ENCODE data around the gene WIPF1. TPM values are rescaled to one million over a fixed set of nuclear protein-coding genes. Genes with fewer than 3 reads are reported as not detected.

WIPF1 gene
- total RNA-seq, 1 donor from 2014 or later: 19.3 TPM

DNA sequence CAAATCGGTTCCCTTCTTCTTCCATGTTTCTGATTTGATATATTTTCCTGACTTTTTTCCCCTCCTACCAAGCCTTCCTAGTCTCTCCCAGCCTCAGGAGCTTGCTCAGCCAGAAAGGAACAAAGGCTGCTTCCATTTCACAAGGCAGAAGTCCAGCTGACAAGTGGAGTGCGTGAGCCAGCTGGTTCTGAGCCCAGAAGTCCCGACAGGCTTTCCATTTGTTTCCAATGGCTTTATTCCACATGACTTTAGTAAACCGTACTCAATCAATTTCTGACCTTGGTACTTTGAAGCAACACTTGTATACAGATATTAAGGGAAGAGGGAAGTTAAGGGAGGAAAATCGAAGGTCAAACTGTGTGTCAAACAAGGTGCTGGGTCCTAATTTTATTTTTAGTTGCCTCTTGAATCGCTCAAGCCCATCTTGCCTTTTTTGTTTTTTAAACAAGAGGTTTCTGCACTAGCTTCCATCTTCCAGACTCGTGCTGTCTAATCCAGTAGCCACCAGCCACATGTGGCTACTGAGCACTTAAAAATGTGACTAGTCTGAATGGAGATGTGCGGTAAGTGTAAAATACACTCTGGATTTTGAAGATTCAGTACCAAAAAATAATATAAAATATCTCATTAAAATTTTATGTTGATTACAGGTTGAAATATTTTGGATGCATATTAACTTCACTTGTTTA is 36.2 kb downstream of the WIPF1 start:
- H3K27ac ChIP-seq (ENCODE audit: low read depth, low read length): no peak overlapping the region
- no peaks in the 10 kb centered on the region for H3K9me3 ChIP-seq (ENCODE audit: insufficient read depth, low read depth, low read length)
- FAIRE-seq (no peak), DNase-seq (ENCODE audit: low read depth) (peak; percentile 81)
- no peaks in the 10 kb centered on the region for H4K20me1 ChIP-seq (ENCODE audit: insufficient read depth, low read length)
- H3K4me1 ChIP-seq (ENCODE audit: insufficient read depth, low read length): no peaks in the 10 kb centered on the region
- H3K79me2 ChIP-seq (ENCODE audit: insufficient read depth, low read length): no peaks in the 10 kb centered on the region
- H3K4me1 Mint-ChIP-seq (ENCODE audit: low read depth, unreplicated experiment): no peaks in the 10 kb centered on the region
- no peak overlapping the region for H3K9ac ChIP-seq (ENCODE audit: low read length)
- no peak overlapping the region for H2AFZ ChIP-seq (ENCODE audit: low read depth, low read length)
- H3K36me3 Mint-ChIP-seq (ENCODE audit: low read depth, unreplicated experiment): no peaks in the 10 kb centered on the region
- H3K4me2 ChIP-seq (ENCODE audit: low read length): no peak overlapping the region
- peak overlapping the region; percentile 54 for H3K27ac Mint-ChIP-seq (ENCODE audit: unreplicated experiment)
- no peaks in the 10 kb centered on the region for H3K36me3 ChIP-seq (ENCODE audit: insufficient read depth, low read length)
- H3K9me3 Mint-ChIP-seq (ENCODE audit: unreplicated experiment): no peaks in the 10 kb centered on the region
- no peaks in the 10 kb centered on the region for H3K27me3 ChIP-seq (ENCODE audit: insufficient read depth, low read length)
- no peak overlapping the region for H3K4me3 Mint-ChIP-seq (ENCODE audit: unreplicated experiment)
- no peak overlapping the region for H3K4me3 ChIP-seq (ENCODE audit: insufficient read depth, low read depth, low read length)
- TF ChIP-seq CTCF (IDR thresholded peaks at IDR 0.05; ENCODE audit: insufficient read depth, low read depth, low read length): no peak
- TF ChIP-seq EZH2 (IDR thresholded peaks at IDR 0.05; ENCODE audit: insufficient read depth, low read length): no peak
- no peaks in the 10 kb centered on the region for H3K27me3 Mint-ChIP-seq (ENCODE audit: low read depth, unreplicated experiment)

GRCh38 chr2:174560737-174561136 is 36.9 kb downstream of the WIPF1 start:
- H3K9me3 Mint-ChIP-seq (ENCODE audit: unreplicated experiment): no peaks in the 10 kb centered on the region
- Histone ChIP-seq H3K4me3 (ENCODE audit: insufficient read depth, low read depth, low read length) (no peak overlapping the region), H3K79me2 (ENCODE audit: insufficient read depth, low read length) (no peaks in the 10 kb centered on the region), H3K36me3 (ENCODE audit: insufficient read depth, low read length) (no peaks in the 10 kb centered on the region), H3K27me3 (ENCODE audit: insufficient read depth, low read length) (no peaks in the 10 kb centered on the region), H3K9me3 (ENCODE audit: insufficient read depth, low read depth, low read length) (no peaks in the 10 kb centered on the region), H3K27ac (ENCODE audit: low read depth, low read length) (no peak overlapping the region), H2AFZ (ENCODE audit: low read depth, low read length) (no peak overlapping the region), H4K20me1 (ENCODE audit: insufficient read depth, low read length) (no peaks in the 10 kb centered on the region), H3K4me1 (ENCODE audit: insufficient read depth, low read length) (no peaks in the 10 kb centered on the region), H3K4me2 (ENCODE audit: low read length) (no peak overlapping the region), H3K9ac (ENCODE audit: low read length) (no peak overlapping the region)
- no peak for FAIRE-seq
- no peaks in the 10 kb centered on the region for H3K27me3 Mint-ChIP-seq (ENCODE audit: low read depth, unreplicated experiment)
- no peak overlapping the region for H3K27ac Mint-ChIP-seq (ENCODE audit: unreplicated experiment)
- TF ChIP-seq EZH2 (IDR thresholded peaks at IDR 0.05; ENCODE audit: insufficient read depth, low read length): no peak
- no peak for TF ChIP-seq CTCF (IDR thresholded peaks at IDR 0.05; ENCODE audit: insufficient read depth, low read depth, low read length)
- no peak for DNase-seq (ENCODE audit: low read depth)
- no peaks in the 10 kb centered on the region for H3K4me1 Mint-ChIP-seq (ENCODE audit: low read depth, unreplicated experiment)
- H3K4me3 Mint-ChIP-seq (ENCODE audit: unreplicated experiment): no peak overlapping the region
- H3K36me3 Mint-ChIP-seq (ENCODE audit: low read depth, unreplicated experiment): no peaks in the 10 kb centered on the region

- Mint-ChIP-seq H3K9me3 (ENCODE audit: unreplicated experiment) (peaks cover 7% of the 10 kb centered on the region), H3K27me3 (ENCODE audit: low read depth, unreplicated experiment) (no peaks in the 10 kb centered on the region), H3K4me1 (ENCODE audit: low read depth, unreplicated experiment) (no peaks in the 10 kb centered on the region), H3K36me3 (ENCODE audit: low read depth, unreplicated experiment) (no peaks in the 10 kb centered on the region), H3K27ac (ENCODE audit: unreplicated experiment) (no peak overlapping the region), H3K4me3 (ENCODE audit: unreplicated experiment) (no peak overlapping the region)
- Histone ChIP-seq H3K9ac (ENCODE audit: low read length) (no peak overlapping the region), H3K27me3 (ENCODE audit: insufficient read depth, low read length) (no peaks in the 10 kb centered on the region), H3K4me2 (ENCODE audit: low read length) (no peak overlapping the region), H3K4me1 (ENCODE audit: insufficient read depth, low read length) (no peaks in the 10 kb centered on the region), H3K9me3 (ENCODE audit: insufficient read depth, low read depth, low read length) (no peaks in the 10 kb centered on the region), H3K27ac (ENCODE audit: low read depth, low read length) (no peak overlapping the region), H3K36me3 (ENCODE audit: insufficient read depth, low read length) (no peaks in the 10 kb centered on the region), H2AFZ (ENCODE audit: low read depth, low read length) (no peak overlapping the region), H3K4me3 (ENCODE audit: insufficient read depth, low read depth, low read length) (no peak overlapping the region), H4K20me1 (ENCODE audit: insufficient read depth, low read length) (no peaks in the 10 kb centered on the region), H3K79me2 (ENCODE audit: insufficient read depth, low read length) (no peaks in the 10 kb centered on the region)
- TF ChIP-seq EZH2 (IDR thresholded peaks at IDR 0.05; ENCODE audit: insufficient read depth, low read length): no peak
- TF ChIP-seq CTCF (IDR thresholded peaks at IDR 0.05; ENCODE audit: insufficient read depth, low read depth, low read length): no peak
- FAIRE-seq (no peak), DNase-seq (ENCODE audit: low read depth) (no peak)
These were observed 41.6 kb downstream of the WIPF1 start for GRCh38 chr2:174555998-174556397.

Data from astrocyte (in vitro differentiated cells and primary cell).